Spleen (tissue), 11 donors: ENCODE measurements around the gene BTRC. TPM values are rescaled to one million over a fixed set of nuclear protein-coding genes. Genes with fewer than 3 reads are reported as not detected.
A peak's percentile ranks its signal among the peaks of the same experiment; 100 is the strongest.

Source experiments
- DNase-seq: peaks from one replicate; pipeline ENCODE4 v3.0.0-alpha.2; 2020
- H3K27ac ChIP-seq, 8 donors: fragments of 200-600 bp; sonication (generic) in 7 of 8; 1 replicate in 4 of 8; 2 replicates in 4 of 8; pipeline versions ENCODE4 v1.5.0 to v1.8.0; 2016 to 2021; ENCODE audit warnings: inconsistent platforms in 4 of 8, mild to moderate bottlenecking in 4 of 8, moderate library complexity in 1 of 8
- H3K27me3 ChIP-seq, 7 donors: fragments of 200-600 bp; sonication (generic) in 6 of 7; replicated peaks in 1 of 7; 1 replicate in 4 of 7; 2 replicates in 3 of 7; pipeline versions ENCODE4 v1.5.0 to v1.8.0; 2016 to 2021; ENCODE audit warnings: inconsistent platforms in 3 of 7, mild to moderate bottlenecking in 1 of 7
- H3K36me3 ChIP-seq, 6 donors: fragments of 200-600 bp; sonication (generic) in 5 of 6; 1 replicate in 4 of 6; 2 replicates in 2 of 6; pipeline versions ENCODE4 v1.5.0 to v1.8.0; 2016 to 2021; ENCODE audit warnings: inconsistent platforms in 2 of 6
- H3K4me1 ChIP-seq, 6 donors: fragments of 200-600 bp; sonication (generic) in 5 of 6; 1 replicate in 3 of 6; 2 replicates in 3 of 6; pipeline versions ENCODE4 v1.5.0 to v1.8.0; 2016 to 2021; ENCODE audit warnings: inconsistent platforms in 3 of 6
- H3K4me3 ChIP-seq, 8 donors: fragments of 200-600 bp; sonication (generic) in 7 of 8; 1 replicate in 4 of 8; 2 replicates in 4 of 8; pipeline versions ENCODE4 v1.5.0 to v1.8.0; 2016 to 2021; ENCODE audit warnings: inconsistent platforms in 4 of 8, mild to moderate bottlenecking in 4 of 8, moderate library complexity in 2 of 8
- H3K9me3 ChIP-seq, 8 donors: fragments of 200-600 bp; sonication (generic) in 7 of 8; 1 replicate in 4 of 8; 2 replicates in 4 of 8; pipeline versions ENCODE4 v1.5.0 to v1.8.0; 2016 to 2021; ENCODE audit warnings: inconsistent platforms in 4 of 8
- POLR2A ChIP-seq, 3 donors: fragments of 450-650 bp; IDR thresholded peaks; one replicate each; pipeline ENCODE4 v1.5.1; 2017; ENCODE audit warnings: antibody characterized with exemption in 3 of 3, mild to moderate bottlenecking in 1 of 3
- POLR2AphosphoS5 ChIP-seq, 3 donors: sonication (generic); formaldehyde crosslinking; IDR thresholded peaks; one replicate each; pipeline ENCODE4 v1.5.1; 2017; ENCODE audit warnings: antibody characterized with exemption in 3 of 3
- WGBS, 5 donors: extraction: QIAGEN DNeasy Blood & Tissue Kit in 3 of 5; methylation state at CpG; one replicate each; pipeline versions ENCODE4 v1.1.5 to v1.1.7; 2013 to 2018; 5-methylcytosine and 5-hydroxymethylcytosine counted together
- intact Hi-C: fragments of 100-400 bp; cut with DNase I; formaldehyde crosslinking; loops from one replicate; pipeline ENCODE4 v1.15.0; 2023; ENCODE audit warnings: low total_unique reads
- polyA plus RNA-seq, 3 donors: library from polyadenylated mRNA; stranded (reverse); fragments of 200-250 nt; gene quantifications; one replicate each; pipeline ENCODE4 v1.2.1, GENCODE V29; 2013
- total RNA-seq, 7 donors: library from RNA; depleted of rRNA in 3 of 7; stranded (reverse); fragments of >200 nt in 3 of 7; fragmentation: NEBNext Ultra II Directional in 4 of 7; extraction: Animal tissue kit (Norgen Biotek cat#: 25700) in 4 of 7; gene quantifications; one replicate each; pipeline versions ENCODE4 v1.1.0 to v1.2.1, GENCODE V29; 2016 to 2021
- TF ChIP-seq, protein P1 (sequence below), 11 experiments: fragments of 200-600 bp in 7 of 11; fragments of 450-650 bp in 4 of 11; sonication (generic) in 4 of 11; IDR thresholded peaks in 8 of 11; conservative IDR thresholded peaks in 3 of 11; 1 replicate in 7 of 11; 2 replicates in 4 of 11; pipeline versions ENCODE4 v1.4.0 to v1.8.0; 2016 to 2021; ENCODE audit warnings: antibody characterized with exemption in 11 of 11, inconsistent platforms in 4 of 11, mild to moderate bottlenecking in 1 of 11
- donor health status: healthy with polysubstance abuse.
- donor health status: DM: no; HTN: no; CAD: no; lungs with moderate emphysema.
- donor health status: DM: no; HTN: no; CAD: no.
- donor health status: Bipolar disorder and iron deficiency.
- donor health status: healthy.
- donor health status: DM: no; HTN: no; CAD: no.
- donor health status: DM: yes; HTN: yes; CAD: no.

The BTRC gene
- total and polyA plus RNA-seq, 10 donors: 2.7 to 23.9 (median 19.3) TPM

DNA sequence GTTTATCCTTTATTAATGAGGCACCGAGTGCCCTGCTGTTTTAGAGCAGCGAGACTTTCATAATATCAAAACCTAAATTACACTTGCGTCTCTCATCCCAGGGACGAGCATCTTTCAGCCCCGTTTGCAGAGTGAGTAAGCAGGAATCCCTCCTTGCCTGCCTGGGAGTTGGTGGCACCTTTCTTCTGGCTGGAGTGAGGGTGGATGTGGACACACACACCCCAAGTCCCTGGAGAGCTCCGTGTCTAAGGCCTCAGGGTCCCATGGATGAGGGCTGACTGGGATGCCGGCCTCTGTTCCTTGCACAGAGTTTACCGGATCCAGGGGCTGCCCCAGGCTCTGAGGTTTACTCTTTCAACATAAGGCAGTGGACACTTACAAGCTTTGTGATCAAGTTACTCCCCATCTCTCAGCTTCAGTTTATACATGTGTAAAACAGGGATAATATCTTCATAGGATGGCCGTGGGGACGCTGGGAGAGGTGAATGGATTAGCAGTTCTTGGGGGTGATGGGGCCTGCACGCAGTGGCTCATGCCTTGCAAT is 209.6 kb downstream of the BTRC start:
- Histone ChIP-seq H3K9me3 (no peaks in the 10 kb centered on the region), H3K27ac (no peak overlapping the region), H3K27me3 (peaks cover 2 to 58% (median 26%) of the 10 kb centered on the region in 7 donors), H3K4me1 (peaks cover 0 to 35% (median 18%) of the 10 kb centered on the region in 6 donors), H3K4me3 (no peak overlapping the region), H3K36me3 (no peaks in the 10 kb centered on the region)
- no peak for DNase-seq
- TF ChIP-seq POLR2A (IDR thresholded peaks at IDR 0.05): no peak
- no peak for TF ChIP-seq POLR2AphosphoS5 (IDR thresholded peaks at IDR 0.05)
- TF ChIP-seq, protein P1, sequence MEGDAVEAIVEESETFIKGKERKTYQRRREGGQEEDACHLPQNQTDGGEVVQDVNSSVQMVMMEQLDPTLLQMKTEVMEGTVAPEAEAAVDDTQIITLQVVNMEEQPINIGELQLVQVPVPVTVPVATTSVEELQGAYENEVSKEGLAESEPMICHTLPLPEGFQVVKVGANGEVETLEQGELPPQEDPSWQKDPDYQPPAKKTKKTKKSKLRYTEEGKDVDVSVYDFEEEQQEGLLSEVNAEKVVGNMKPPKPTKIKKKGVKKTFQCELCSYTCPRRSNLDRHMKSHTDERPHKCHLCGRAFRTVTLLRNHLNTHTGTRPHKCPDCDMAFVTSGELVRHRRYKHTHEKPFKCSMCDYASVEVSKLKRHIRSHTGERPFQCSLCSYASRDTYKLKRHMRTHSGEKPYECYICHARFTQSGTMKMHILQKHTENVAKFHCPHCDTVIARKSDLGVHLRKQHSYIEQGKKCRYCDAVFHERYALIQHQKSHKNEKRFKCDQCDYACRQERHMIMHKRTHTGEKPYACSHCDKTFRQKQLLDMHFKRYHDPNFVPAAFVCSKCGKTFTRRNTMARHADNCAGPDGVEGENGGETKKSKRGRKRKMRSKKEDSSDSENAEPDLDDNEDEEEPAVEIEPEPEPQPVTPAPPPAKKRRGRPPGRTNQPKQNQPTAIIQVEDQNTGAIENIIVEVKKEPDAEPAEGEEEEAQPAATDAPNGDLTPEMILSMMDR (IDR thresholded peaks at IDR 0.05 in 8 of 11, conservative IDR thresholded peaks at IDR 0.05 in 3 of 11): no peak
- intact Hi-C loops: no loop called here
- 67 to 75% (median 71%) methylated on average over 11 of the region's 11 CpGs for WGBS, 5 donors

DNA sequence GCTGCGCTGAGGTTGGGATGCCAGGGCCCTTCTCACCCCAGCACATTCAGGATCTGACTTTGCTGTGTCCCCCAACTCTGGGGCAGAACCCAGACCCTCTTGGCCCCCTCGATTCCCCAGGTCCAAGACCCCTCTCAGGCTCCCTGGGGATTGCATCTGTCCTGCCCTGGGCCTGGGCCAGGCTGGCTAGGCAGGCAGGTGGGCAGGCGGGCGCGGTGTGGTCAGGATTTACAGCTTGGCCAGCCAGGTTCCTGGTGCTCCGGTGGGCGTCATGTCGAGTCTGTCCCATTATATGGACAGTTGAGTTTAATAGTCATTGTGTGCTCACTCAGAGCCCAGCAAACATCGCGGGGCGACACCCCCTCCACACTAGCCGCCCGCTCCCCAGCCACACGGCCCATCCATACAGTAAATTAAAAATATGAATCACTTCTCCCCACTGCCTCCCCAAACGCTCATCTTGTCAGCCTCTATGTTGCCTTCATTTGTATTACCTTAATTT is 210.6 kb downstream of the BTRC start:
- intact Hi-C loops: no loop called here
- peaks cover 2 to 67% (median 35%) of the 10 kb centered on the region in 7 donors for H3K27me3 ChIP-seq

DNA sequence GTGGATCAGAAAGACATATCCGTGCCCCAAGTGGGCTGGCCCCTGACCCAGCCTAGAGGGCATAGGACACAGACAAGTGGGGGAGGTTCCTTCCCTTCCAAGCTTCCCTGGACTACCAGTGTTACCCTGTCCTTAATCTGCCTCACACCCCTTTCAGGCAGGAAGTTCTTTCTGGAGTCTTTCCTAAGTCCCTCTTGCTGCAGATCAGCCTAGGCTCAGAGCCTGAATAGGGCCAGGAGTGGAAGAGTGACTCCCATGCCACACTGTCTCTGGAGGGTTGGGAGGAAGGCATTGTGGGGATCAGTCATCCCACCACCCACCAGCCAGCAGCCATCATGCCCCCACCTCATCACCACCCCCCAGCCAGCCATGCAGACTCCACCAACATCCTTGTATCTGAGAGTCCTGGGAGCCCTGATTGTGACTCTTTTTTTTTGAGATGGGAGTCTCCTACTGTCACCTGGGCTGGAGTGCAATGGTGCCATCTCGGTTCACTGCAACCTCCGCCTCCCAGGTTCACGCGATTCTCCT is 211.5 kb downstream of the BTRC start:
- DNase-seq: no peak
- Histone ChIP-seq H3K4me3 (no peak overlapping the region), H3K4me1 (peaks cover 10 to 33% (median 24%) of the 10 kb centered on the region in 6 donors), H3K27me3 (peaks cover 2 to 76% (median 39%) of the 10 kb centered on the region in 7 donors), H3K9me3 (no peaks in the 10 kb centered on the region), H3K27ac (no peak overlapping the region), H3K36me3 (no peaks in the 10 kb centered on the region)
- 84 to 91% (median 87%) methylated on average over 5 of the region's 5 CpGs for WGBS, 5 donors
- TF ChIP-seq, protein P1 (IDR thresholded peaks at IDR 0.05 in 8 of 11, conservative IDR thresholded peaks at IDR 0.05 in 3 of 11): no peak
- TF ChIP-seq POLR2A (IDR thresholded peaks at IDR 0.05) (no peak), POLR2AphosphoS5 (IDR thresholded peaks at IDR 0.05) (no peak)
- intact Hi-C loops: no loop called here

More for the DNA sequence above, 210.6 kb downstream of the BTRC start:
- TF ChIP-seq POLR2A (IDR thresholded peaks at IDR 0.05) (no peak), POLR2AphosphoS5 (IDR thresholded peaks at IDR 0.05) (no peak)
- TF ChIP-seq, protein P1 (IDR thresholded peaks at IDR 0.05 in 8 of 11, conservative IDR thresholded peaks at IDR 0.05 in 3 of 11): no peak
- DNase-seq: no peak
- no peaks in the 10 kb centered on the region for H3K9me3 ChIP-seq
- H3K4me3 ChIP-seq: no peak overlapping the region
- no peak overlapping the region for H3K27ac ChIP-seq
- H3K4me1 ChIP-seq: peaks cover 3 to 29% (median 19%) of the 10 kb centered on the region in 6 donors
- H3K36me3 ChIP-seq: no peaks in the 10 kb centered on the region
- 88 to 91% (median 88%) methylated on average over 13 to 15 of the region's 15 CpGs for WGBS, 5 donors

DNA sequence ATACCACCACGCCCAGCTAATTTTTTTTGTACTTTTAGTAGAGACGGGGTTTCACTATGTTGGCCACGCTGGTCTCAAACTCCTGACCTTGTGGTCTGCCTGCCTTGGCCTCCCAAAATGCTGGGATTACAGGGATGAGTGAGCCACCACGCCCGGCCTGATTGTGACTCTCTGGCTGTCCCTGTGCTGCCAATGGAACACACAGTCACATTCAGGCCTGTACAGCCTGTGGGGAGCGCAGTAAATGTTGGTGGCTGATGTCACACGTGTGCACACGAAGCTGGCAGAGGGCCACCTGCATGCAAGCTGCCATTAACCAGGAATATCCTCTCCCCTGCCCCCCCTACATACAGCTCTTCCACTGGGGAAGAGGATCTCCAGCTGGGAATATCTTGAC is 212.0 kb downstream of the BTRC start:
- intact Hi-C loops: no loop called here
- no peak for DNase-seq
- no peak overlapping the region for H3K27ac ChIP-seq
- H3K4me1 ChIP-seq: peaks cover 15 to 33% (median 27%) of the 10 kb centered on the region in 6 donors
- peaks cover 2 to 81% (median 39%) of the 10 kb centered on the region in 7 donors for H3K27me3 ChIP-seq
- WGBS, 5 donors: 55 to 87% (median 79%) methylated on average over 5 to 8 of the region's 8 CpGs
- H3K4me3 ChIP-seq: peak overlapping the region in 2 of 8 donors; percentile 11 to 43
- TF ChIP-seq POLR2A (IDR thresholded peaks at IDR 0.05) (no peak), POLR2AphosphoS5 (IDR thresholded peaks at IDR 0.05) (no peak)
- TF ChIP-seq, protein P1 (IDR thresholded peaks at IDR 0.05 in 8 of 11, conservative IDR thresholded peaks at IDR 0.05 in 3 of 11): no peak
- H3K36me3 ChIP-seq: no peaks in the 10 kb centered on the region
- H3K9me3 ChIP-seq: no peaks in the 10 kb centered on the region
